NOMO-1 treated with dmso at 0.1 percent for 144 hours (cell line): ENCODE data around the gene PWWP2B.
"Not testable (repeated sequence)": the region's sequence is repeated elsewhere in the genome, so short reads cannot be mapped to it uniquely, and the experiment has no call there.

Experiments
- DNase-seq: peaks from one replicate; lab custom pipeline; 2025; ENCODE audit not compliant: unreplicated experiment; lab: John Stamatoyannopoulos, UW

PWWP2B gene

GRCh38 chr10:132429281-132430230 lies 32.6 kb downstream of the PWWP2B start:
- no peak for DNase-seq

- no peak for DNase-seq
These were observed 33.3 kb downstream of the PWWP2B start for GRCh38 chr10:132430231-132430743.

DNA sequence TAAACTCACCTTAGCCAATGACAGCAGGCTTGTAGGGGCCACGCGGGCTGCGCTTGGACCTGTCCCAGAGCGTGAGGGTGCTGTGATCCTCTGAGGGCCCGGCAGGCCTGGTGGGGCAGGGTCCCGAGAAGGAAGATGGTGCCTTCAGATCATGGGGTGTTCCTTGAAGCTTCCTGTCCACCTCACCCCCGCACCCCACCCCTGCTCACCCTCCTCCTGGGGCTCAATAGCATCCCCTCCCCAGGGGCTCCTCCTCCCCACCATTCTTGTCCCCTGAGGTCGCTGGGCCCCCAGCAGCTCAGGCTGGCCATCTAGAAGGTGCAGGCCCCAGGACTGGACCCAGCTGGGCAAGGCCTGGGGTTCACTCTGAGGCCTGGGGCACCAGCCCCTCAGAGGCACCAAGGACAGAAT lies 33.9 kb downstream of the PWWP2B start:
- no peak for DNase-seq

- DNase-seq = no peak
These were observed 34.7 kb downstream of the PWWP2B start for GRCh38 chr10:132431537-132432175.

GRCh38 chr10:132432176-132432540 lies 35.2 kb downstream of the PWWP2B start:
- DNase-seq = no peak

DNA sequence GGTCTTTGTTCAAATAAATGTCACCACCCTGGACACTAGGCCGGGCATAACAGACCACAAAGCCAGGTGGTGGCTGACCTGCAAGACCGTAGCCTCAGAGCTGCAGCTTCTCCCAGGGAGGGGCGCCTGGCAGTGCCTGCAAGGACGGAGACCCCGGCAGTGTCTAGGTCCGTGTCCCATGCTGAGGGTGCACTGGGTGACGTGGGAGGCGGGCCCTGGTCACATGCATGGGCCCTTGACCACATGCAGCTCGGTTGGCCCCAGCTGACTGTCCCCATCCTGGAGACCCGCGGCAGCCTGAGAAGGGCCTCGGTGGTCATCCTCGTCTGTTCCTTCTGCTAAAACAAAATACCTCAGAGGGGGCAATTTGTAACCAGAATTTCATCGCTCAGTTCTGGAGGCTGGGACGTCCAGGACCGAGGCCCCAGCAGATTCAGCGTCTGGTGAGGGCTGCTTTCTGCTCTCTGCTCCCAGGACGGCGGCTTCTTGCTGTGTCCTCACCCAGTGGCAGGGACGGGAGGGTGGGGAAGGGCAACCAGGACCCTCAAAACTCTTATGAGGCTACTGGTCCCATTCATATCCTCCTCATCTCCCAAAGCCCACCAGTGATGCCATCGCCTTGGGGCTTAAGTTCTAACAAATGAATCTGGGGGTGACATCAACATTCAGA lies 36.8 kb downstream of the PWWP2B start:
- DNase-seq = no peak

DNA sequence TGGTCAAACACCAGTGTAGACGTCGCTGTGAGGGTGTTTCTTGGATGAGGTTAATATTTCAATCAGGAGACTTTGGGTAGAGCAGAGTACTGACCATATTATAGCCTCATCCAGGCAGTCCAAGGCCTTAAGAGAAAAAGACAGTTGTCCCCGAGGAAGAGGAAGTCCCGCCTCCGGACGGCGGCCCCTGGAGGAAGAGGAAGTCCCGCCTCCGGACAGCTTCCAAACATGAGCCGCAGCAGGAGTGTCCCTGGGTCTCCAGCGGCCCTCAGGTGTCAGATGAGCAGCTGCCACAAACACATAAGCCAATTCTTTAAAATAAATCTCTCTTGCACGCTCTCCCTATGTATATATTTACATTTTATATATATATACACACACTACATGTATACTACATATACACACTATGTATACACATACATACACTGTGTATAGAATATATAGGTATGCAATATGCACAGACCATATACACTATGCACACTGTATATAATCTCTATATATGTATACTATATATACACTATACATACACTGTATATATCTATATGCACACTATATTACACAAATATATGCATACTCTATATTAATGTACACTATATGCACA lies 37.5 kb downstream of the PWWP2B start:
- peak; percentile 59 for DNase-seq

- not testable (repeated sequence) for DNase-seq
These were observed 38.3 kb downstream of the PWWP2B start for GRCh38 chr10:132435320-132435719.

GRCh38 chr10:132436096-132436495 lies 39.1 kb downstream of the PWWP2B start:
- not testable (repeated sequence) for DNase-seq

- no peak for DNase-seq
These were observed 39.9 kb downstream of the PWWP2B start for GRCh38 chr10:132436861-132437410.

DNA sequence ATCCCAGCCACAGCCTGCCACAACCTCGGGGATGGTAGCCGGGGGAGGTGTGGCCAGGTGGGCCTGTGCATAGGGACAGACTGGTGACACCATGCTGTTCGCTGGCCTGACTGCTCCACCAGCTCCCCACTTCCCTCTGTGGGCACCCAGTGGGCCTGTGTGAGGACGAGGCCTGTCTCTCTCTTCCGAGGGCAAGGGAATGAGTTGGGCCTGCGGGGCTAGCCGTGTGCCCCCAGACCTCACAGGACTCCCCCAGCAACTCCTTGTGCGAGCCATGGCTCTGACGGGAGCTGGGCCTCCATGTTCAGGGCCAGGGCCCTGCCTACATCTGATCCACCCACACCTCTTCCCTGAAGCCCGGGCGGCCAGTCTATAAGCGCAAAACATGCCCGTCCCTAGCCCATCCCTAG lies 40.5 kb downstream of the PWWP2B start:
- no peak for DNase-seq

GRCh38 chr10:132438091-132439024 lies 41.4 kb downstream of the PWWP2B start:
- no peak for DNase-seq

GRCh38 chr10:132439025-132439388 lies 42.0 kb downstream of the PWWP2B start:
- no peak for DNase-seq

DNA sequence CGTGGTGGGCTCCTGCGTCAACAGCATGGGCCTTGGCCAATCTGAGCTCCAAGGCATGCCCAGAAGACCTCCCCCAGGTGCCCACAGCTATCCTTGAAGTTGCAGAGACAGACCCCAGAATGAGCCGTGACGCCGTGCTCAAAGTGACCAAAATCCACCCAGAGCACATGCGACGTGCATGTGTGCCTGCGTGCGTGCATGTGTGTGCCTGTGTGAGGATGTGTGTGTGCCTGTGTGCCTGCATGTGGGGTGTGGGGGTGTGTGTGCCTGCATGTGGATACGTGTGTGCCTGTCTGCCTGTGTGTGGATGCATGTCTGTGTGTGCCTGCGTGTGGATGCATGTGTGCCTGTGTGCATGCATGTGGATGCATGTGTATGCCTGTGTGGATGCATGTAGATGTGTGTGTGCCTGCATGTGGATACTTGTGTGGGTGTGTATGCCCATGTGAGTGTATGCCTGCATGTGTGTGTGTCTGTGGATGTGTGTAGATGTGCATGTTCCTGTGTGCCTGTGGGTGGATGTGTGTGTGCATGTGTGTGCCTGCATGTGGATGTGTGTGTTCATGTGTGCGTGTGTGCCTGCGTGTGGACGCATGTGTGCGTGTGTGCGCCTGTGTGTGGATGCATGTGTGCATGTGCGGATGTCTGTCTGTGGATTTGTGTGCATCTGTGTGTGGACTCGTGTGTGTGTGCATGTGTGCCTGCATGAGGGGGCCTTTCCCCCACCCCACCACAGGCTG lies 42.6 kb downstream of the PWWP2B start:
- no peak for DNase-seq

GRCh38 chr10:132440791-132441565 lies 44.0 kb downstream of the PWWP2B start:
- no peak for DNase-seq

- no peak for DNase-seq
These were observed 45.0 kb downstream of the PWWP2B start for GRCh38 chr10:132441818-132442524.

DNA sequence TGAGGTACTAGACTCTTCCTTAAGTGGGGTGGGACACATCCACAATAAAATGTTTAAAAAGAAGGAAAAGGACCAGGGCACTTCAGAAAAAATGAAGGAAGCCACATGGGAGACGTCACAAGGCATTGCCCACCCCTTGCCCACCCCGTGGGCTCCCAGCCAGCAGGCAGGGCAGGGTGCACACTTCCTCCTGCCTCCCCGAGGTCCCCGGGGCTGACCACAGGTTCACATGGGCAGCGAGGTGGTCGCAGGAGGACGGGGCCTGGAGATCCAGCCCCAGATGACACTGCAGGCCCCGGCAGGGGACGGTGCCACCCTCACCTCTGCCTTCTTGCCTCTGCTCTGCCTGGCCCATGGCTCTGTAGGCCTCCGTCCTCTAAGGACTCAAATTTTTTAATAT lies 45.6 kb downstream of the PWWP2B start:
- no peak for DNase-seq

DNA sequence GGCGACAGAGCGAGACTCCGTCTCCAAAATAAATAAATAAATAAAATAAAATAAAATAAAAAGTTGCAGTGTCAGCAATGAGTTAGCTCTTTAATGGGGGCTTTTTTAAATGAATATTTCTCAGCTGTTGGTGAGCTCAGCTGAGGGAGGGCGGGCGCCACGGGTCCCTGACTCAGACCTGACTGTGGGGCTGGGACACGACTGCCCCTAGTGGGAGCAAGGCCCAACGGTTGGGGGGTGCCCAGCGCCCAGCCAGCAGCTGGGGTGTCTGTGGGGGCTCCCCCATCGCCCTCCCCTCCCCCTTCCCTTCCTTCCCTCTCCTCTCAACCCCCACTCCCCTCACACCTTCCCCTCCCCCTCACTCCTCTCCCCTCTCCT lies 46.6 kb downstream of the PWWP2B start:
- DNase-seq = peak; percentile 70
